HS-5 (cell line): ENCODE data around the gene RABGAP1L.
A peak's percentile ranks its signal among the peaks of the same experiment; 100 is the strongest.
"Not testable (repeated sequence)": the region's sequence is repeated elsewhere in the genome, so short reads cannot be mapped to it uniquely, and the experiment has no call there.

Experiments
- DNase-seq: peaks from one replicate; pipeline ENCODE4 v3.0.0-alpha.2; 2012; ENCODE audit warnings: low read depth

RABGAP1L gene

GRCh38 chr1:174448531-174448883 lies 289.2 kb downstream of the RABGAP1L start:
- no peak for DNase-seq

DNA sequence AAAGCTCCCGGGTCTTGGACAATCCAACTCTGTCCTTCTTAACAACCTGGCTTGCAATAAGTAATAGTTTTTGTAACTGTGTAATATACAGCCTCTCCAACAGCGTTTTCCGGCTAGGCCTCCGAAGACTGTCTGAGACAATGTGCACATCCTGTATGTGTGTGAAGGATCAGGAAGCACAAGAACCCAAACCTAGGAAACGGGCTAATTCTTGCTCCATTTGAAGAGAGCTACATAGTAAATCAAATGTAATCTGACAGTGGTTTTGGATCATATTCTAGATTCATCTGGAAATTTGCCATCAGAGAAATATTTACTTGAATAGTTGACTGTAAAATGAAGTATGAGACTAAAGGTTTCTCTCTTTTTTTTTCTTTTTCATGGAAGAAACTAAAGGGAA lies 289.7 kb downstream of the RABGAP1L start:
- no peak for DNase-seq

GRCh38 chr1:174451408-174451807 lies 292.1 kb downstream of the RABGAP1L start:
- DNase-seq, result no peak

- DNase-seq, result no peak
Measured at GRCh38 chr1:174465855-174466254, 306.5 kb downstream of the RABGAP1L start.

GRCh38 chr1:174466607-174467006 lies 307.3 kb downstream of the RABGAP1L start:
- no peak for DNase-seq

GRCh38 chr1:174469052-174469451 lies 309.7 kb downstream of the RABGAP1L start:
- no peak for DNase-seq

- DNase-seq, result no peak
Measured at GRCh38 chr1:174469687-174470086, 310.4 kb downstream of the RABGAP1L start.

DNA sequence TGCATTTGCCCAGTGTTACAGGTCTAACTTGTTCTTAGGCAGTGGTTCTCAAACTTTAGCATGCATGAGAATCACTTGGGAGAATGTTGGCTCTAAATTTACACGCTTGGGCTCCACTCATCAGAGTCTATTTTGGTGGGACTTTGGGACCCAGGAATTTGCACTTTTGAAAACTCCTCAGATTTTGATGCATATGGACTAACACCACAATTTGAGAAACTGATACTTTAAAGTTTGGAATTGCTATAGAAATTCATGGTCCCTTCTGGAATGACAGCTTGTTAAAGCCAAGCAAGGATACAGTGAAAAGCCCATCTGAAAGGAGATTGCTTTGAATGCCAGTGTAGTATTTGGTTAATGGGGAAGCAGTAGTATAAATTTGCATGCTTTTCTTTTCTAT lies 320.0 kb downstream of the RABGAP1L start:
- DNase-seq, result no peak

DNA sequence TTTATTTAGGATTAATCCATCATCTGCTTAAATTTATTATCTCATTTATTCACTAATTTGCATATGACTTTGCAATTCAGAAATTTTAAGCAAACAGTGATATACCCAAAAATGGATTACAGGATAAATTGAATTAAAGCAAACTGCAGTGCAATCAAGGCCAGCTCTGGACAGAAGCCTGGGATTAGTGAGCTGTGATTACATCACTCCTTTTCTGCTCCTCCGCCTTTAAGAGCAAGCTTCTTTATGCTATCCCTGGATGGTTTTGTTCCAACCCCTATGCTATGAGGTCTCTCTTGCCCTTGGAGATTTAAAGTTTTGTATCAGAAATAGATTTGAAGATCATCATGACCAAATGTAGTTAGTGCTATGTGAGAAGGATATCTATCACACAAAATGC lies 321.0 kb downstream of the RABGAP1L start:
- DNase-seq, result no peak

GRCh38 chr1:174491606-174492005 lies 332.3 kb downstream of the RABGAP1L start:
- no peak for DNase-seq

DNA sequence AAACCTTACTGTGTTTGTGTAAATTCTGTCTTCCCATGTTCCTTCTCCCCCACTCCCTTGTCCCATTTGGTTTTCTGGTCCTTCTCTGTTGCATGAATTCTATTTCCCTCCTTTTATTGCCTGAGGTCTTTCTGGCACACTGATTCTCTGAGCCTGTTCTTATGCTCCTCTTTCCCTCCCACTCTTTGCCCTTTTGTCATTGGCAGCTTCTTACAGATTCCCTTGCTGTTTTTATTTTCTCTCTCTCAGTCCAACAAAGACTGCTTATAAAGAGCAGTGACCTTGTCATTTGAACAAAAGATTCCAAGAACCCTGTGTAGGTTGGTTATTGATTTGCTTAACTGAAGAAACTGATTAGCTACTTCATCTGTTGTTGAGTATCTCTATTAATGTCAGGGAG lies 338.2 kb downstream of the RABGAP1L start:
- DNase-seq, result no peak

- DNase-seq, result not testable (repeated sequence)
Measured at GRCh38 chr1:174516755-174517154, 357.4 kb downstream of the RABGAP1L start.

- DNase-seq, result no peak
Measured at GRCh38 chr1:174519844-174520243, 360.5 kb downstream of the RABGAP1L start.

- no peak for DNase-seq
Measured at GRCh38 chr1:174531751-174532150, 372.4 kb downstream of the RABGAP1L start.

- peak; percentile 19 for DNase-seq
Measured at GRCh38 chr1:174534789-174535188, 375.5 kb downstream of the RABGAP1L start.

DNA sequence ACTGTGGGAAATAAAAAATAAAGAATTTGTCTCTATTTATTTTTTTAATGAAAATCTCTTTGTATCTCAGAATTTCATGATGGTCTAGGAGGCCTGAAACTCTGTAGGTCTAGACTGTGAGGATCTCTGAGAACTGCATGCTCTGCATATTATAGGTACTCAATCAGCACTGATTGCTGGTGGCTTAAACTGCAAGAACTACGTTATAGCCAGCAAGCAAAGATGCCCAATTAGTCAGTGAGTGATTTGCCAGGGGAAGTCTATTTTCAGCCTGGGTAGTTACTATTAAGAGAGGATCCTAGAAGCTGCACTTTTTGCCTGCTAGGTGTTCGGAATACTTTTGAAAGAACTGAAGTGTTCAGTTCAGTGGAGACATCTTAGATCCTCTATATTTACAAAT lies 375.9 kb downstream of the RABGAP1L start:
- DNase-seq, result no peak

DNA sequence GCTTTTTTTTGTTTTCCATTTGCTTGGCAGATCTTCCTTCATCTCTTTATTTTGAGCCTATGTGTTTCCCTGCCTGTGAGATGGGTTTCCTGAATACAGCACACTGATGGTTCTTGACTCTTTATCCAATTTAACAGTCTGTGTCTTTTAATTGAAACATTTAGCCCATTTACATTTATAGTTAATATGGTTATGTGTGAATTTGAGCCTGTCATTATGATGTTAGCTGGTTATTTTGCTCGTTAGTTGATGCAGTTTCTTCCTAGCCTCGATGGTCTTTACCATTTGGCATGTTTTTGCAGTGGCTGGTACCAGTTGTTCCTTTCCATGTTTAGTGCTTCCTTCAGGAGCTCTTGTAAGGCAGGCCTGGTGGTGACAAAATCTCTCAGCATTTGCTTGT lies 384.1 kb downstream of the RABGAP1L start:
- not testable (repeated sequence) for DNase-seq

GRCh38 chr1:174550296-174550695 lies 391.0 kb downstream of the RABGAP1L start:
- peak; percentile 5 for DNase-seq

GRCh38 chr1:174556392-174556791 lies 397.1 kb downstream of the RABGAP1L start:
- no peak for DNase-seq

DNA sequence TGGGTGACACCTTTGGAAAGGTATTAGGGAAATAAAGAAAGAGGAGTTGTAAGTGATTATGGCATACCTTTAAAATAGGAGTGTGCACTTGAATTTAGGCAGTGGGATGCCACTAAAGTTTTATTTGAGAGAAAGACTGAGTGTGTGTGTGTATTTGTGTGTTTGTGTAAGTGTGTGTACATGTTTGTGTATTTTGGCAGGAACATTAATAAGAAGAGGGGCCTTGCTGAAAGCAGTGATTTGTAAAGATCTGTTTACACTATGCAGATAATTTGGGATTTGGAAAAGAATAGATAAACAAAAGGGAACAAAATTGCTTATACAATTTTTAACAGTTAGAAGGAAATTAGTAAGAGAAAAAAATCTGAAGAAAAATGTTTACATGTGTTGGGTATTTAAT lies 409.2 kb downstream of the RABGAP1L start:
- no peak for DNase-seq

DNA sequence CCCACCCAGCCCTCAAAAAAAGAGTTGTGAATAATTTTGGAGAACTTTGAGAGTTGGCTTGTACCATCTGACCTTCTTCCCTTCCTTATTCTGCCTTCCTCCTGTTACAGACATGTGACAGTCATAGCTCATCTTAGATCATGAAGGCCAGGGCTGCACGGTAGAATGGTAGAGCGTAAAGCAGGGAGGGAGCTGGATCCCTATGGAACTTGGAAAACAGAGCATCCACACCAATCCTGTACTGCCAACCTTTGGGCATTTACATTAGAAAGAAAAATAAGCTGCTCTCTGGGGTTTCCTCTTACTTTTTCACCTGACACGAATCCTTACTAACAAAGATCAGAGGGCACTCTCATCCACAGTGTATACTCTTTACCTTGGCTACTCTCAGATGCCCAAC lies 409.9 kb downstream of the RABGAP1L start:
- no peak for DNase-seq

DNA sequence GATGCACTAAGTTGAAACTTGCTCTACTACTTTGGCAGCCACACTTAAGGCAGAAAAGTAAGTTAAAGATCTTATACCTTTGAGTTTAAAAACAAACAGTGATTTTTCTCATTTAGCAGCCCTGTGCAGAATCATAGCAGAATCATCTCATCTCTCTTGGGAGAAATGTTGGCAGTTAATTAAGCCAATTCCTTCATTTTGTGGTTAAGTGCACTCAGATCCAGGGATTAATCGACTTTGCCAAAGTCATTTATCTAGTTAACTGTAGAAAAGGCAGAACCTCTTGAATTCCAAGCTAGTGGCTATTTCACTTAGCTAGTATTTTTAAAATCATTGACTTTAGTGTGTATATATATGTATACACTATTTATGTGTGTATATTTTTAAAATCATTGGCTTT lies 413.5 kb downstream of the RABGAP1L start:
- DNase-seq, result no peak

- DNase-seq, result not testable (repeated sequence)
Measured at GRCh38 chr1:174576120-174576519, 416.8 kb downstream of the RABGAP1L start.

- no peak for DNase-seq
Measured at GRCh38 chr1:174577681-174578080, 418.4 kb downstream of the RABGAP1L start.

- no peak for DNase-seq
Measured at GRCh38 chr1:174580801-174581200, 421.5 kb downstream of the RABGAP1L start.
